Upper lobe of right lung (tissue), 1 donor: ENCODE measurements around the gene CARS1. TPM values are rescaled to one million over a fixed set of nuclear protein-coding genes. Genes with fewer than 3 reads are reported as not detected.

Source experiments
- ATAC-seq: fragments of 200-7000 bp; cut with Tn5 transposase; one replicate; pipeline ENCODE4 v1.9.1; 2020; ENCODE audit warnings: mild to moderate bottlenecking, moderate library complexity
- DNase-seq: peaks from one replicate; pipeline ENCODE4 v3.0.0-alpha.2; 2020
- H3K27ac ChIP-seq: fragments of 200-600 bp; one replicate; pipeline ENCODE4 v1.8.0; 2022
- H3K27me3 ChIP-seq: fragments of 200-600 bp; one replicate; pipeline ENCODE4 v1.8.0; 2022; ENCODE audit warnings: mild to moderate bottlenecking
- H3K36me3 ChIP-seq: fragments of 200-600 bp; one replicate; pipeline ENCODE4 v1.8.0; 2022
- H3K4me1 ChIP-seq: fragments of 200-600 bp; one replicate; pipeline ENCODE4 v1.8.0; 2022
- H3K4me3 ChIP-seq: fragments of 200-600 bp; one replicate; pipeline ENCODE4 v1.8.0; 2022; ENCODE audit warnings: mild to moderate bottlenecking
- H3K9me3 ChIP-seq: fragments of 200-600 bp; one replicate; pipeline ENCODE4 v1.8.0; 2022
- CTCF ChIP-seq: fragments of 200-600 bp; IDR thresholded peaks from one replicate; pipeline ENCODE4 v1.8.0; 2022; ENCODE audit warnings: antibody characterized with exemption
- intact Hi-C: fragments of 100-400 bp; cut with DNase I; formaldehyde crosslinking; loops from one replicate; pipeline ENCODE4 v1.11.0; 2022
- total RNA-seq: library from RNA; stranded (reverse); fragmentation: NEBNext Ultra II Directional; extraction: Animal tissue kit (Norgen Biotek cat#: 25700); gene quantifications from one replicate; pipeline ENCODE4 v1.2.1, GENCODE V29; 2021
- donor health status: DM: no; HTN: yes; CAD: no; lungs with severe emphysema.

Gene CARS1
- total RNA-seq, 1 donor from 2014 or later: 34.6 TPM

GRCh38 chr11:3087821-3088800 is 30.9 kb upstream of the CARS1 start:
- Histone ChIP-seq H3K27ac (no peak overlapping the region), H3K36me3 (peaks cover 6% of the 10 kb centered on the region), H3K4me3 (no peak overlapping the region), H3K27me3 (no peaks in the 10 kb centered on the region), H3K9me3 (no peaks in the 10 kb centered on the region), H3K4me1 (no peaks in the 10 kb centered on the region)
- no peak for TF ChIP-seq CTCF
- peak; percentile 64 for DNase-seq
- intact Hi-C loops: no loop called here
- ATAC-seq: no peak

GRCh38 chr11:3087373-3087772 is 30.1 kb upstream of the CARS1 start:
- no peak for TF ChIP-seq CTCF
- Histone ChIP-seq H3K4me1 (no peaks in the 10 kb centered on the region), H3K9me3 (no peaks in the 10 kb centered on the region), H3K4me3 (no peak overlapping the region), H3K27me3 (no peaks in the 10 kb centered on the region), H3K27ac (no peak overlapping the region), H3K36me3 (peaks cover 6% of the 10 kb centered on the region)
- DNase-seq (no peak), ATAC-seq (no peak)
- intact Hi-C loops: no loop called here

GRCh38 chr11:3086671-3087150 is 29.5 kb upstream of the CARS1 start:
- Histone ChIP-seq H3K27me3 (no peaks in the 10 kb centered on the region), H3K27ac (no peak overlapping the region), H3K4me3 (no peak overlapping the region), H3K36me3 (peaks cover 6% of the 10 kb centered on the region), H3K9me3 (no peaks in the 10 kb centered on the region), H3K4me1 (no peaks in the 10 kb centered on the region)
- intact Hi-C loops: no loop called here
- DNase-seq (no peak), ATAC-seq (no peak)
- TF ChIP-seq CTCF: no peak

- TF ChIP-seq CTCF: no peak
- H3K27me3 ChIP-seq: no peaks in the 10 kb centered on the region
- H3K9me3 ChIP-seq: no peaks in the 10 kb centered on the region
- intact Hi-C loops: no loop called here
- DNase-seq (no peak), ATAC-seq (no peak)
- H3K4me3 ChIP-seq: no peak overlapping the region
- H3K27ac ChIP-seq: no peak overlapping the region
- no peaks in the 10 kb centered on the region for H3K4me1 ChIP-seq
- H3K36me3 ChIP-seq: peaks cover 6% of the 10 kb centered on the region
These were observed 28.9 kb upstream of the CARS1 start for GRCh38 chr11:3086114-3086513.

GRCh38 chr11:3085052-3085451 is 27.8 kb upstream of the CARS1 start:
- DNase-seq (no peak), ATAC-seq (no peak)
- H3K36me3 ChIP-seq: no peaks in the 10 kb centered on the region
- intact Hi-C loops: no loop called here
- no peaks in the 10 kb centered on the region for H3K9me3 ChIP-seq
- H3K4me3 ChIP-seq: no peak overlapping the region
- TF ChIP-seq CTCF: no peak
- no peaks in the 10 kb centered on the region for H3K4me1 ChIP-seq
- no peaks in the 10 kb centered on the region for H3K27me3 ChIP-seq
- H3K27ac ChIP-seq: no peak overlapping the region
